GM19463 (cell line): Measurements from ENCODE around the gene PSENEN.
"Not testable (repeated sequence)": the region's sequence is repeated elsewhere in the genome, so short reads cannot be mapped to it uniquely, and the experiment has no call there.

ENCODE experiments used
- ATAC-seq: cut with Tn5 transposase; IDR thresholded peaks from one replicate; pipeline ENCODE4 v1.9.1; 2021; ENCODE audit warnings: mild to moderate bottlenecking, moderate library complexity; ENCODE audit not compliant: unreplicated experiment

The PSENEN gene

GRCh38 chr19:35718345-35719041 is 27.0 kb upstream of the PSENEN start:
- no peak for ATAC-seq

- no peak for ATAC-seq
Observed at GRCh38 chr19:35719402-35720162, 25.9 kb upstream of the PSENEN start.

GRCh38 chr19:35720163-35720524 is 25.3 kb upstream of the PSENEN start:
- ATAC-seq = no peak

- ATAC-seq = no peak
Observed at GRCh38 chr19:35720648-35721047, 24.8 kb upstream of the PSENEN start.

GRCh38 chr19:35721374-35721773 is 24.1 kb upstream of the PSENEN start:
- ATAC-seq = no peak

- no peak for ATAC-seq
Observed at GRCh38 chr19:35722461-35722860, 23.0 kb upstream of the PSENEN start.

- ATAC-seq = no peak
Observed at GRCh38 chr19:35722897-35723296, 22.6 kb upstream of the PSENEN start.

- no peak for ATAC-seq
Observed at GRCh38 chr19:35723671-35724070, 21.8 kb upstream of the PSENEN start.

- ATAC-seq = not testable (repeated sequence)
Observed at GRCh38 chr19:35724132-35724531, 21.3 kb upstream of the PSENEN start.

- ATAC-seq = no peak
Observed at GRCh38 chr19:35724560-35724959, 20.9 kb upstream of the PSENEN start.

GRCh38 chr19:35725216-35725861 is 20.1 kb upstream of the PSENEN start:
- no peak for ATAC-seq

- ATAC-seq = no peak
Observed at GRCh38 chr19:35727053-35727955, 18.1 kb upstream of the PSENEN start.

GRCh38 chr19:35727956-35728706 is 17.3 kb upstream of the PSENEN start:
- ATAC-seq = no peak

GRCh38 chr19:35729021-35729420 is 16.4 kb upstream of the PSENEN start:
- ATAC-seq = no peak

- ATAC-seq = no peak
Observed at GRCh38 chr19:35729763-35730162, 15.7 kb upstream of the PSENEN start.

- ATAC-seq = no peak
Observed at GRCh38 chr19:35730326-35730725, 15.1 kb upstream of the PSENEN start.

GRCh38 chr19:35731353-35731752 is 14.1 kb upstream of the PSENEN start:
- no peak for ATAC-seq

GRCh38 chr19:35731779-35732405 is 13.6 kb upstream of the PSENEN start:
- no peak for ATAC-seq

- no peak for ATAC-seq
Observed at GRCh38 chr19:35732540-35733179, 12.8 kb upstream of the PSENEN start.
